Right atrium auricular region (tissue), 2 donors: ENCODE measurements around the gene TMPRSS7. TPM values are rescaled to one million over a fixed set of nuclear protein-coding genes. Genes with fewer than 3 reads are reported as not detected.

Source experiments
- DNase-seq: peaks from one replicate; pipeline ENCODE4 v3.0.0-alpha.2; 2019; ENCODE audit warnings: low spot score
- H3K27ac ChIP-seq, 2 donors: fragments of 200-600 bp; sonication (generic); 1 replicate in 1 of 2; 2 replicates in 1 of 2; pipeline ENCODE4 v1.5.1; 2016 to 2019
- H3K27me3 ChIP-seq, 2 donors: fragments of 200-600 bp; sonication (generic); one replicate each; pipeline versions ENCODE4 v1.5.1 to v1.6.0; 2017 to 2019
- H3K36me3 ChIP-seq: fragments of 200-600 bp; sonication (generic); one replicate; pipeline ENCODE4 v1.5.1; 2016
- H3K4me1 ChIP-seq, 2 donors: fragments of 200-600 bp; sonication (generic); one replicate each; pipeline versions ENCODE4 v1.5.1 to v1.6.0; 2017 to 2019
- H3K4me3 ChIP-seq, 2 donors: fragments of 200-600 bp; sonication (generic); 1 replicate in 1 of 2; 2 replicates in 1 of 2; pipeline ENCODE4 v1.5.1; 2017 to 2019; ENCODE audit warnings: mild to moderate bottlenecking in 1 of 2, moderate library complexity in 1 of 2
- H3K9me3 ChIP-seq, 2 donors: fragments of 200-600 bp; sonication (generic); one replicate each; pipeline ENCODE4 v1.5.1; 2019
- total RNA-seq, 2 donors: library from RNA; depleted of rRNA; stranded (reverse); fragments of >200 nt; gene quantifications; one replicate each; pipeline ENCODE4 v1.1.0, GENCODE V29; 2016
- TF ChIP-seq, protein P1 (sequence below), 2 donors: fragments of 200-600 bp; sonication (generic); IDR thresholded peaks; one replicate each; pipeline ENCODE4 v1.5.1; 2019; ENCODE audit warnings: antibody characterized with exemption in 2 of 2

Gene TMPRSS7
- total RNA-seq, 2 donors from 2014 or later = not detected

DNA sequence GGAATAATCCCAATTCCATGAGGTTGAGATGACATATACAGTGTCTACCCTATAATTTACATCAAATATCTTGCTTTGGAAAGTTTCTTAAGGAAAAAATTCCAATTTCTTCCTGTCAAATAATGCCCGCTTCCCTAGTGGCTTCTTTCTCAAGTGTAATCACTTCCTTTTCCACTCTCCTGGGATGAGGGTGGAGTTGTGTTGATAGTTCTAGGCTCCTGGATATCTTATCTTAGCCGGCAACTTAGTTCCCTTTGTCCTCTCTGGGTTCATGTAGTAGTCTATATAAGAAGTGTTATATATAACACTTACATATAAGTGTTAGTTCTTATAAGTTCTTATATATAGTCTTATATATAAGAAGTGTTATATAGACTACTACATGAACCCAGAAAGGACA lies 24.9 kb upstream of the TMPRSS7 start:
- H3K4me3 ChIP-seq = no peak overlapping the region
- H3K4me1 ChIP-seq = peaks cover 0 to 31% of the 10 kb centered on the region in 2 donors
- no peak for DNase-seq

DNA sequence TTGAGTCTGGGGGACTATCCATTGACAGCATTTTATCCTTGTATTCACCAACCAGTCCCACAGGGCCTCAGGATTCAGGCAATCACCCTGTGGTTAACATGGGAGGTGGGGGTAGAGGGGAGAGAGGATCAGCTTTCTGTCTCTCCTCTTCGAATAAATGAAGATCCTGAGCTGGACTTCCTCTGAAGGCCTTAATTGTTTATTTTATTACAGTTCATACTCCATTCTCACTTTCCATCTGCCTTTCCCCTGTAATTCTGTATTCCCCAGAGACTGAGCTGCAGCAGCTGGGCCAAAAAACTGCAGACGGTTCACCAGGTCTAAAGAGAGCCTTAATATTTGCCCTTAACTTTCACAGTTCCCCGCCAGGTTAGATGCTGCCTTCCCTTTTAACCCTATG lies 23.9 kb upstream of the TMPRSS7 start:
- Histone ChIP-seq H3K4me3 (no peak overlapping the region), H3K27me3 (no peaks in the 10 kb centered on the region), H3K9me3 (no peaks in the 10 kb centered on the region), H3K36me3 (no peaks in the 10 kb centered on the region), H3K27ac (no peak overlapping the region), H3K4me1 (peaks cover 0 to 31% of the 10 kb centered on the region in 2 donors)
- no peak for DNase-seq
- TF ChIP-seq, protein P1, sequence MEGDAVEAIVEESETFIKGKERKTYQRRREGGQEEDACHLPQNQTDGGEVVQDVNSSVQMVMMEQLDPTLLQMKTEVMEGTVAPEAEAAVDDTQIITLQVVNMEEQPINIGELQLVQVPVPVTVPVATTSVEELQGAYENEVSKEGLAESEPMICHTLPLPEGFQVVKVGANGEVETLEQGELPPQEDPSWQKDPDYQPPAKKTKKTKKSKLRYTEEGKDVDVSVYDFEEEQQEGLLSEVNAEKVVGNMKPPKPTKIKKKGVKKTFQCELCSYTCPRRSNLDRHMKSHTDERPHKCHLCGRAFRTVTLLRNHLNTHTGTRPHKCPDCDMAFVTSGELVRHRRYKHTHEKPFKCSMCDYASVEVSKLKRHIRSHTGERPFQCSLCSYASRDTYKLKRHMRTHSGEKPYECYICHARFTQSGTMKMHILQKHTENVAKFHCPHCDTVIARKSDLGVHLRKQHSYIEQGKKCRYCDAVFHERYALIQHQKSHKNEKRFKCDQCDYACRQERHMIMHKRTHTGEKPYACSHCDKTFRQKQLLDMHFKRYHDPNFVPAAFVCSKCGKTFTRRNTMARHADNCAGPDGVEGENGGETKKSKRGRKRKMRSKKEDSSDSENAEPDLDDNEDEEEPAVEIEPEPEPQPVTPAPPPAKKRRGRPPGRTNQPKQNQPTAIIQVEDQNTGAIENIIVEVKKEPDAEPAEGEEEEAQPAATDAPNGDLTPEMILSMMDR (IDR thresholded peaks at IDR 0.05) = no peak

More for the DNA sequence above, 24.9 kb upstream of the TMPRSS7 start:
- Histone ChIP-seq H3K9me3 (no peaks in the 10 kb centered on the region), H3K27me3 (no peaks in the 10 kb centered on the region), H3K27ac (no peak overlapping the region), H3K36me3 (no peaks in the 10 kb centered on the region)
- TF ChIP-seq, protein P1 (IDR thresholded peaks at IDR 0.05) = no peak

DNA sequence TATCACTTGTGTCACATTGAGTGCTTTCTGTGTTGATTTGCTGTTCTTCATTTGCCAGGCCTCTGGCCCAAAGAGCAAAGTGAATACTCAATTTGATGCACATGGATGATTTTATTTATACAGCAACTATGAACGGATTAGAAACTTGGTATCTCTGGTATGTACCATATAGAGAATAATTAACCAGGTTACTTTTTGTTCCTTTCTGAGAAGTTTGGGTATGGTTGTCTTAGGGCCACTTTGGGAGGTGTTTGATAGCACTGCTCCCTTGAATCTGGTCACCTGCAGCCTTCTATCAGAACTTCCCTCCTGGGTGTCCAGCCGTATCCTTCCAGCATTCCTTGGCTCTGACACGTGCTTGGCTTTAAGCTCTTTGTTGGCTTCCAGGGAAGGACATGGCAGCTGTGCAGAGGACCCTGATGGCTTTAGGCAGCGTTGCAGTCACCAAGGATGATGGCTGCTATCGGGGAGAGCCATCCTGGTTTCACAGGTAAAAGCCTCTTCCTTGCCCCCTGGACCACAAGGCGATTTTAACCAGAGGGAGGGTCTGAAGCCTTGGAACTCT lies 23.1 kb upstream of the TMPRSS7 start:
- H3K36me3 ChIP-seq = no peaks in the 10 kb centered on the region
- no peak for DNase-seq
- TF ChIP-seq, protein P1 (IDR thresholded peaks at IDR 0.05) = no peak
- no peak overlapping the region for H3K4me3 ChIP-seq
- peaks cover 0 to 31% of the 10 kb centered on the region in 2 donors for H3K4me1 ChIP-seq
- H3K9me3 ChIP-seq = no peaks in the 10 kb centered on the region
- H3K27me3 ChIP-seq = no peaks in the 10 kb centered on the region
- H3K27ac ChIP-seq = no peak overlapping the region

DNA sequence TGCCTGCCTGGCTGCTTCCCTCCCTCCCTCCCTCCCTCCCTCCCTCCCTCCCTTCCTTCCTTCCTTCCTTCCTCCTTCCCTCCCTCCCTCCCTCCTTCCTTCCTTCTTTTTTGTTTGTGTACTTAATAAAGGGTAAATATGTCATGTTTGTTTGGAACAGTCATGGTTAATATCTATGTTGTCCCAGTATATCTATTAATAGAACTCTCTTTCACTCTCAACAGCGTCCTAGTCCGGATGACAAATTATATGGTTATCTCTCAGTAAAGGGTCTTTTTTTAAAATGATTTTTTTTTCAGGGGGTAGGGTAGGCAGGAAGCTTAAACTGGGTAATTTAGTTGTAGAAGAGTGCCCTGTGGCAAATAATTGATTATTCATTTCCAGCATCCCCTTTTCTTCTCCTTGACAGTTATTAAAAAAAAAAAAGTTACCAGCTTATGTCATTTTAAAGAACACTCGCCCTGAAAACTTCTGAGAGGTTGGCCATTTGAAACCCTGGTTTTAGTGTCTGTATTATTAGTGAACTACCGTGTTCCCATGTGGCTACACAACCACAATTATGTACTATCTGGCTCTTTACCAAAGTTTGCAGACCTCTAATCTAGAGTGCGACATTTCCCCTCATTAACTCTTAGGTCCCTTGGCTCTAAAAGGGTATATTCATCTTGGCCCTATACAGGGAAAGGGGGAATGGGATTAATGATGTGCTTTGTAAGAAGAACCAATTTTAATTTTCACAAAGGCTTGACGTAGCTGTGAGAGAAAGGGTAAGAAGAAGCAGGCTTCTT lies 22.1 kb upstream of the TMPRSS7 start:
- TF ChIP-seq, protein P1 (IDR thresholded peaks at IDR 0.05) = no peak
- no peaks in the 10 kb centered on the region for H3K27me3 ChIP-seq
- no peaks in the 10 kb centered on the region for H3K36me3 ChIP-seq
- peak overlapping the region in 1 of 2 donors; percentile 7 for H3K4me3 ChIP-seq
- H3K9me3 ChIP-seq = no peaks in the 10 kb centered on the region
- H3K27ac ChIP-seq = peak overlapping the region in 1 of 2 donors; percentile 34
- DNase-seq = no peak
- peaks cover 0 to 31% of the 10 kb centered on the region in 2 donors for H3K4me1 ChIP-seq

DNA sequence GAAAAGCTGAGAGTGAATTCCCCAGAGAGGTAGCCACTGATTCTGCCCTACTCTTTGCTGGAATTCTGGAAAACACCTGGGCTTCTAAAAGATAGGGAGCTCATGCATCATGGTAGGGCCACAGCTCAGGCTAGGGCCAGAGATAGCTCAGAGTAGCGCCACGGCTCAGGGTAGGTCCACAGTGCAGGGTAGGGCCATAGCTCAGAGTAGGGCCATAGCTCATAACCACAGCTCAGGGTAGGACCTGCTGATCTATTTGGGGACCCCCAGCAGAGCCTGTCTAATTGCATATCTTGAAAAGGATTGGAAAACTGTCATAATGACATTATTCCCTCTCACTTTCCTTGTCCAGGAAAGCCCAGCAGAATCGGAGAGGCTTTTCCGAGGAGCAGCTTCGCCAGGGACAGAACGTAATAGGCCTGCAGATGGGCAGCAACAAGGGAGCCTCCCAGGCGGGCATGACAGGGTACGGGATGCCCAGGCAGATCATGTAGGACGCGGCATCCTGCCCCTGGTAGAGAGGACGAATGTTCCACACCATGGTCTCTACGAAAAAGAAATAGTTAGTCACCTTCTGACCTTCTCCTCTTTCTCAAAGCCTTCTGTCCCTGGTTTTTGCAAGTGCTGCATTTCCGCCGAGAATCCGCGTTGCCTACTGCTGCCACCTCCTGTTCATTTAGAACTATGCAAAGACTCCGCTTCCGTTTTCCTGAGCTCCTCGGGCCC lies 21.3 kb upstream of the TMPRSS7 start:
- Histone ChIP-seq H3K36me3 (no peaks in the 10 kb centered on the region), H3K4me3 (no peak overlapping the region), H3K27me3 (no peaks in the 10 kb centered on the region), H3K4me1 (peaks cover 0 to 31% of the 10 kb centered on the region in 2 donors), H3K9me3 (no peaks in the 10 kb centered on the region), H3K27ac (no peak overlapping the region)
- DNase-seq = peak; percentile 83
- TF ChIP-seq, protein P1 (IDR thresholded peaks at IDR 0.05) = peak; percentile 62 to 86
